ENCODE measurements around the gene GMPR. TPM values are rescaled to one million over a fixed set of nuclear protein-coding genes. Genes with fewer than 3 reads are reported as not detected.
"Not testable (repeated sequence)": the region's sequence is repeated elsewhere in the genome, so short reads cannot be mapped to it uniquely, and the experiment has no call there.

Gene GMPR
- total RNA-seq, 2 donors from 2014 or later = 14.0 to 14.7 TPM

- no peak for DNase-seq (ENCODE audit: low spot score)
- intact Hi-C loops (cut with DNase I) = no loop called here
Measured at GRCh38 chr6:16241321-16241689, 2.9 kb downstream of the GMPR start.

GRCh38 chr6:16243055-16243454 is 4.7 kb downstream of the GMPR start:
- intact Hi-C loops (cut with DNase I) = no loop called here
- no peak for DNase-seq (ENCODE audit: low spot score)

- DNase-seq (ENCODE audit: low spot score) = no peak
- intact Hi-C loops (cut with DNase I) = no loop called here
Measured at GRCh38 chr6:16243664-16244063, 5.3 kb downstream of the GMPR start.

- DNase-seq (ENCODE audit: low spot score) = no peak
- intact Hi-C loops (cut with DNase I) = no loop called here
Measured at GRCh38 chr6:16244446-16244845, 6.1 kb downstream of the GMPR start.

- DNase-seq (ENCODE audit: low spot score) = no peak
- intact Hi-C loops (cut with DNase I) = no loop called here
Measured at GRCh38 chr6:16244869-16245451, 6.6 kb downstream of the GMPR start.

GRCh38 chr6:16248271-16248853 is 10.0 kb downstream of the GMPR start:
- intact Hi-C loops (cut with DNase I) = no loop called here
- DNase-seq (ENCODE audit: low spot score) = no peak

GRCh38 chr6:16249971-16250370 is 11.6 kb downstream of the GMPR start:
- DNase-seq (ENCODE audit: low spot score) = no peak
- intact Hi-C loops (cut with DNase I) = no loop called here

- intact Hi-C loops (cut with DNase I) = no loop called here
- no peak for DNase-seq (ENCODE audit: low spot score)
Measured at GRCh38 chr6:16251706-16252105, 13.3 kb downstream of the GMPR start.

GRCh38 chr6:16252686-16253299 is 14.4 kb downstream of the GMPR start:
- no peak for DNase-seq (ENCODE audit: low spot score)
- intact Hi-C loops (cut with DNase I) = no loop called here

- intact Hi-C loops (cut with DNase I) = no loop called here
- DNase-seq (ENCODE audit: low spot score) = no peak
Measured at GRCh38 chr6:16253399-16254144, 15.2 kb downstream of the GMPR start.

GRCh38 chr6:16254535-16254934 is 16.1 kb downstream of the GMPR start:
- intact Hi-C loops (cut with DNase I) = no loop called here
- no peak for DNase-seq (ENCODE audit: low spot score)

GRCh38 chr6:16256781-16257180 is 18.4 kb downstream of the GMPR start:
- DNase-seq (ENCODE audit: low spot score) = no peak
- intact Hi-C loops (cut with DNase I) = no loop called here

GRCh38 chr6:16257999-16258708 is 19.8 kb downstream of the GMPR start:
- DNase-seq (ENCODE audit: low spot score) = no peak
- intact Hi-C loops (cut with DNase I) = no loop called here

- no peak for DNase-seq (ENCODE audit: low spot score)
- intact Hi-C loops (cut with DNase I) = no loop called here
Measured at GRCh38 chr6:16258709-16259075, 20.3 kb downstream of the GMPR start.

GRCh38 chr6:16259604-16260003 is 21.2 kb downstream of the GMPR start:
- intact Hi-C loops (cut with DNase I); DNase-seq (ENCODE audit: low spot score): not testable (repeated sequence)

- intact Hi-C loops (cut with DNase I); DNase-seq (ENCODE audit: low spot score): not testable (repeated sequence)
Measured at GRCh38 chr6:16260602-16261001, 22.2 kb downstream of the GMPR start.

- intact Hi-C loops (cut with DNase I); DNase-seq (ENCODE audit: low spot score): not testable (repeated sequence)
Measured at GRCh38 chr6:16262773-16263172, 24.4 kb downstream of the GMPR start.

- intact Hi-C loops (cut with DNase I); DNase-seq (ENCODE audit: low spot score): not testable (repeated sequence)
Measured at GRCh38 chr6:16263464-16264099, 25.2 kb downstream of the GMPR start.

GRCh38 chr6:16264785-16265184 is 26.4 kb downstream of the GMPR start:
- DNase-seq (ENCODE audit: low spot score) = no peak
- intact Hi-C loops (cut with DNase I) = no loop called here

Measured in posterior vena cava (tissue), 2 donors.